HCT116 (cell line): ENCODE results near the gene ZNF423. TPM values are rescaled to one million over a fixed set of nuclear protein-coding genes. Genes with fewer than 3 reads are reported as not detected.

Source experiments
- ATAC-seq: fragments of 200-7000 bp; cut with Tn5 transposase; 2 replicates; pipeline ENCODE4 v1.9.1; 2020; ENCODE audit warnings: mild to moderate bottlenecking, moderate library complexity
- BruUV-seq: library from RNA; stranded (reverse); fragments of 400-500 nt; replicated peaks from 2 replicates; lab custom pipeline; 2021; lab: Mats Ljungman, UMichigan
- CTCF ChIA-PET: fragments of 300-600 bp; sonication (Branson Sonifier 250); formaldehyde crosslinking; loops from one replicate; lab custom pipeline; 2021; ENCODE audit warnings: antibody characterized with exemption; lab: Charles Lee
- POLR2A ChIA-PET: fragments of 300-600, 350-600 bp; sonication (Branson Sonifier 250); formaldehyde crosslinking; loops from one replicate; lab custom pipeline; 2021; ENCODE audit warnings: antibody characterized with exemption; lab: Charles Lee
- RAD21 ChIA-PET, 2 experiments: fragments of 300-600 bp; sonication (Branson Sonifier 250); formaldehyde crosslinking; loops; one replicate each; lab custom pipeline; 2023; ENCODE audit warnings: low total read pairs in 2 of 2; ENCODE audit not compliant: uncharacterized antibody in 2 of 2, unreplicated experiment in 2 of 2, low non-redundant PET in 1 of 2; lab: Charles Lee
- DNase-seq: peaks from one replicate; pipeline ENCODE4 v3.0.0-alpha.2; 2010; ENCODE audit warnings: low read depth, low spot score
- H2AFZ ChIP-seq: fragments of 200-600 bp; shearing (Covaris generic), sonication (generic); 2 replicates; pipeline ENCODE4 v1.6.1; 2017; ENCODE audit warnings: low read depth, mixed run types, mixed read lengths, antibody characterized with exemption, low read length; ENCODE audit not compliant: poor library complexity, severe bottlenecking
- H3K27ac ChIP-seq: 2 replicates; pipeline ENCODE4 v1.5.1; 2012; ENCODE audit warnings: low read depth, low read length
- H3K27me3 ChIP-seq: fragments of 200-600 bp; sonication (generic); 2 replicates; pipeline ENCODE4 v1.6.1; 2016; ENCODE audit warnings: mixed run types, low read length, mixed read lengths; ENCODE audit not compliant: insufficient read depth
- H3K36me3 ChIP-seq, 2 experiments: fragments of 200-500 bp in 1 of 2; fragments of 200-600 bp in 1 of 2; sonication (Bioruptor generic) in 1 of 2; sonication (generic) in 1 of 2; 2 replicates each; pipeline versions ENCODE4 v1.5.1 to v1.6.1; 2014 to 2016; ENCODE audit warnings: low read length in 2 of 2, inconsistent platforms in 1 of 2, mixed read lengths in 1 of 2, mixed run types in 1 of 2; ENCODE audit not compliant: insufficient read depth in 2 of 2, control insufficient read depth in 1 of 2
- H3K4me1 ChIP-seq, 2 experiments: fragments of 200-600 bp in 1 of 2; sonication (generic) in 1 of 2; 2 replicates each; pipeline versions ENCODE4 v1.5.1 to v1.6.1; 2012 to 2017; ENCODE audit warnings: low read length in 2 of 2, inconsistent platforms in 1 of 2, mild to moderate bottlenecking in 1 of 2, mixed read lengths in 1 of 2, mixed run types in 1 of 2, moderate library complexity in 1 of 2; ENCODE audit not compliant: insufficient read depth in 2 of 2, control insufficient read depth in 1 of 2
- H3K4me2 ChIP-seq: fragments of 200-600 bp; sonication (generic); 2 replicates; pipeline ENCODE4 v1.6.1; 2017; ENCODE audit warnings: mixed run types, low read length, mixed read lengths
- H3K4me3 ChIP-seq, 2 experiments: fragments of 200-600 bp in 1 of 2; sonication (generic) in 1 of 2; replicated peaks in 1 of 2; 2 replicates each; pipeline ENCODE4 v1.5.1; 2011 to 2016; ENCODE audit warnings: low read length in 2 of 2, control low read depth in 1 of 2, low read depth in 1 of 2, mild to moderate bottlenecking in 1 of 2, mixed read lengths in 1 of 2, mixed run types in 1 of 2
- H3K79me2 ChIP-seq: fragments of 200-600 bp; sonication (generic); 2 replicates; pipeline ENCODE4 v1.6.1; 2017; ENCODE audit warnings: mild to moderate bottlenecking, mixed run types, low read length, moderate library complexity, mixed read lengths; ENCODE audit not compliant: insufficient read depth
- H3K9ac ChIP-seq: fragments of 200-600 bp; sonication (generic); 2 replicates; pipeline ENCODE4 v1.6.1; 2016; ENCODE audit warnings: low read length, mixed read lengths
- H3K9me2 ChIP-seq: fragments of 200-600 bp; sonication (generic), shearing (Covaris generic); 2 replicates; pipeline ENCODE4 v1.6.1; 2017; ENCODE audit warnings: mixed run types, mild to moderate bottlenecking, moderate library complexity; ENCODE audit not compliant: insufficient read depth
- H3K9me3 ChIP-seq, 2 experiments: fragments of 200-500 bp in 1 of 2; fragments of 200-600 bp in 1 of 2; sonication (Bioruptor generic) in 1 of 2; sonication (generic) in 1 of 2; 2 replicates each; pipeline ENCODE4 v1.6.1; 2014 to 2017; ENCODE audit warnings: low read length in 2 of 2, mixed read lengths in 2 of 2, inconsistent platforms in 1 of 2, low read depth in 1 of 2, mild to moderate bottlenecking in 1 of 2, mixed run types in 1 of 2, moderate library complexity in 1 of 2; ENCODE audit not compliant: control insufficient read depth in 1 of 2, insufficient read depth in 1 of 2
- H4K20me1 ChIP-seq: fragments of 200-600 bp; sonication (generic), shearing (Covaris generic); 2 replicates; pipeline ENCODE4 v1.6.1; 2017; ENCODE audit warnings: mixed run types, mild to moderate bottlenecking, moderate library complexity; ENCODE audit not compliant: insufficient read depth
- ATF3 ChIP-seq: IDR thresholded peaks from 2 replicates; pipeline ENCODE4 v1.6.1; 2012
- CBX3 ChIP-seq: IDR thresholded peaks from 2 replicates; pipeline ENCODE4 v1.6.1; 2012; ENCODE audit warnings: low read depth
- CEBPB ChIP-seq: IDR thresholded peaks from 2 replicates; pipeline ENCODE4 v1.6.1; 2012; ENCODE audit warnings: low read depth
- EGR1 ChIP-seq: IDR thresholded peaks from 2 replicates; pipeline ENCODE4 v1.6.1; 2012; ENCODE audit warnings: low read depth
- ELF1 ChIP-seq: IDR thresholded peaks from 2 replicates; pipeline ENCODE4 v1.6.1; 2012; ENCODE audit warnings: low read depth, borderline replicate concordance
- EZH2 ChIP-seq: fragments of 200-600 bp; sonication (generic); IDR thresholded peaks from 2 replicates; pipeline ENCODE4 v1.6.1; 2017; ENCODE audit warnings: antibody characterized with exemption, mixed run types
- EZH2phosphoT487 ChIP-seq: fragments of 200-600 bp; IDR thresholded peaks from 2 replicates; pipeline ENCODE4 v1.6.1; 2018; ENCODE audit warnings: antibody characterized with exemption, borderline replicate concordance
- FOSL1 ChIP-seq: IDR thresholded peaks from 2 replicates; pipeline ENCODE4 v1.6.1; 2012; ENCODE audit warnings: low read depth
- JUND ChIP-seq: IDR thresholded peaks from 2 replicates; pipeline ENCODE4 v1.6.1; 2012
- POLR2A ChIP-seq: IDR thresholded peaks from 2 replicates; pipeline ENCODE4 v1.7.0; 2011; ENCODE audit warnings: borderline replicate concordance; ENCODE audit not compliant: insufficient read depth, insufficient read length; ENCODE audit errors: extremely low read depth
- SIN3A ChIP-seq: IDR thresholded peaks from 2 replicates; pipeline ENCODE4 v1.6.1; 2012; ENCODE audit warnings: low read depth
- SP1 ChIP-seq: IDR thresholded peaks from 2 replicates; pipeline ENCODE4 v1.6.1; 2012; ENCODE audit warnings: low read depth
- SRF ChIP-seq: IDR thresholded peaks from 2 replicates; pipeline ENCODE4 v1.6.1; 2012; ENCODE audit warnings: low read depth
- TCF7L2 ChIP-seq: IDR thresholded peaks from 2 replicates; pipeline ENCODE4 v1.7.0; 2011; ENCODE audit warnings: borderline replicate concordance, inconsistent platforms; ENCODE audit not compliant: insufficient read depth, insufficient read length; ENCODE audit errors: extremely low read depth
- YY1 ChIP-seq: IDR thresholded peaks from 2 replicates; pipeline ENCODE4 v1.6.1; 2011; ENCODE audit warnings: low read length, low read depth, moderate library complexity, mild to moderate bottlenecking; ENCODE audit not compliant: insufficient replicate concordance; ENCODE audit errors: extremely low read depth
- ZNF274 ChIP-seq: fragments of 200-500 bp; sonication (Bioruptor generic); IDR thresholded peaks from 2 replicates; pipeline ENCODE4 v1.6.1; 2014; ENCODE audit warnings: mild to moderate bottlenecking, low read depth, low read length, inconsistent platforms
- intact Hi-C: fragments of 100-400 bp; cut with micrococcal nuclease; formaldehyde crosslinking; loops from 2 replicates; pipeline ENCODE4 v1.10.0; 2022
- total RNA-seq: library from RNA; stranded (reverse); gene quantifications from one replicate; pipeline ENCODE4 v1.2.1, GENCODE V29; 2021; ENCODE audit not compliant: unreplicated experiment

ZNF423 gene
- total RNA-seq, 1 experiment from 2014 or later = 0.22 TPM

DNA sequence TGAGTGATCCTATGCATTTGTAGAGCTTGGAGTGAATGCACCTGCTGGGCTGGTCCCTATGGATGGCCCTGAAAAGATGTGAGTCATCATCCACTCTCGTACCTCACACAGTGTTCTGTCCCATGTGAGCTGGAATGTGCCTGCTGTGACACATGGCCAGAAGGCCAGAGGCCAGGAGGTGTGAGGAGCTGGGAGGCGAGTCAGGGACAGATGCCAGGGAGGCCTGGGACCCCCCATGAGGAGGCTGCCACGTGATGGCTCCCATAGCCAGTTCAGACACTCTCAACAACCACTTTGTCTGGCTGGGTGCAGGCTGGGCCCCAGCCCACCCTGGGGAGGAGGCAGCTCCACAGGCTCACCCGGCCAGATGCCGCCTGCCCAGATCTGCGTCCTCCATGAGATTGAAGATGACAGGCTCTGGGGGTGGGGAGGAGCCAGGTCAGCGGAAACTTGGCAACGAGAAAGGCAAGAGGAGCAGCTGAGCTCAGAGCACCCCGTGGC, 313.5 kb downstream of the ZNF423 start:
- intact Hi-C loops = no loop called here
- no peak overlapping the region for H2AFZ ChIP-seq
- H3K4me3 ChIP-seq = no peak overlapping the region
- H3K9me2 ChIP-seq = no peaks in the 10 kb centered on the region
- ATAC-seq (no peak), DNase-seq (no peak)
- H3K79me2 ChIP-seq = no peaks in the 10 kb centered on the region
- H3K4me2 ChIP-seq = no peak overlapping the region
- no peaks in the 10 kb centered on the region for H3K36me3 ChIP-seq
- H3K27ac ChIP-seq = no peak overlapping the region
- no peaks in the 10 kb centered on the region for H3K9me3 ChIP-seq
- CTCF ChIA-PET = interaction anchor here (1.2 kb wide), 1 partner anchor 50 kb away, joined by 3 read pairs; no protein-coding TSS in a partner anchor
- peaks cover 26% of the 10 kb centered on the region for H3K27me3 ChIP-seq
- no peaks in the 10 kb centered on the region for H3K4me1 ChIP-seq
- H4K20me1 ChIP-seq = no peaks in the 10 kb centered on the region
- no peak overlapping the region for H3K9ac ChIP-seq
- no TSS peak for BruUV-seq
- no peak for TF ChIP-seq ZNF274
- TF ChIP-seq SP1 = no peak
- POLR2A ChIA-PET = no interaction called here
- RAD21 ChIA-PET = no interaction called here

- no peak for TF ChIP-seq SP1
- no peak for TF ChIP-seq FOSL1
- TF ChIP-seq EZH2 = no peak
- no peak for TF ChIP-seq EGR1
- TF ChIP-seq CEBPB = no peak
- TF ChIP-seq ELF1 = no peak
- TF ChIP-seq POLR2A = no peak
- no peak for TF ChIP-seq JUND
- TF ChIP-seq SRF = no peak
- no peak for TF ChIP-seq ATF3
- no peak for TF ChIP-seq EZH2phosphoT487
- no peak for TF ChIP-seq YY1
- TF ChIP-seq SIN3A = no peak
- no peak for TF ChIP-seq TCF7L2
- TF ChIP-seq ZNF274 = no peak
- TF ChIP-seq CBX3 = no peak
- CTCF ChIA-PET = no interaction called here
- Histone ChIP-seq H3K79me2 (no peaks in the 10 kb centered on the region), H2AFZ (no peak overlapping the region), H3K27me3 (peaks cover 20% of the 10 kb centered on the region), H3K4me2 (no peak overlapping the region), H3K4me1 (no peaks in the 10 kb centered on the region), H3K4me3 (no peak overlapping the region), H3K9ac (no peak overlapping the region), H3K9me2 (no peaks in the 10 kb centered on the region), H3K27ac (no peak overlapping the region), H4K20me1 (no peaks in the 10 kb centered on the region), H3K36me3 (no peaks in the 10 kb centered on the region), H3K9me3 (no peaks in the 10 kb centered on the region)
- POLR2A ChIA-PET = no interaction called here
- ATAC-seq = no peak
- RAD21 ChIA-PET = no interaction called here
- no TSS peak for BruUV-seq
- no peak for DNase-seq
- intact Hi-C loops = no loop called here
Observed at GRCh38 chr16:49540836-49541235, 315.1 kb downstream of the ZNF423 start.
